Jurkat, Clone E6-1 (cell line): ENCODE data around the gene PTPRK.
"Not testable (repeated sequence)": the region's sequence is repeated elsewhere in the genome, so short reads cannot be mapped to it uniquely, and the experiment has no call there.

ENCODE experiments used
- DNase-seq: peaks from one replicate; pipeline ENCODE4 v3.0.0-alpha.2; 2011; ENCODE audit warnings: low read depth, low spot score
- H3K4me3 ChIP-seq: 2 replicates; pipeline ENCODE4 v1.5.1; 2011; ENCODE audit warnings: mild to moderate bottlenecking, low read length, control low read depth, moderate library complexity

The PTPRK gene

GRCh38 chr6:128036808-128037570, 483.4 kb downstream of the PTPRK start:
- no peak overlapping the region for H3K4me3 ChIP-seq
- no peak for DNase-seq

- no peak overlapping the region for H3K4me3 ChIP-seq
- no peak for DNase-seq
Measured at GRCh38 chr6:128033156-128033555, 487.2 kb downstream of the PTPRK start.

GRCh38 chr6:128032042-128032441, 488.4 kb downstream of the PTPRK start:
- peak; percentile 87 for DNase-seq

GRCh38 chr6:128029826-128030225, 490.6 kb downstream of the PTPRK start:
- no peak for DNase-seq
- H3K4me3 ChIP-seq = no peak overlapping the region

More at GRCh38 chr6:128032042-128032441, 488.4 kb downstream of the PTPRK start:
- H3K4me3 ChIP-seq = no peak overlapping the region

- H3K4me3 ChIP-seq = no peak overlapping the region
- no peak for DNase-seq
Measured at GRCh38 chr6:128028183-128028582, 492.2 kb downstream of the PTPRK start.

- H3K4me3 ChIP-seq = no peak overlapping the region
- no peak for DNase-seq
Measured at GRCh38 chr6:128025478-128025877, 494.9 kb downstream of the PTPRK start.

- H3K4me3 ChIP-seq = no peak overlapping the region
- DNase-seq = no peak
Measured at GRCh38 chr6:128024969-128025368, 495.4 kb downstream of the PTPRK start.

- no peak overlapping the region for H3K4me3 ChIP-seq
- DNase-seq = no peak
Measured at GRCh38 chr6:128024046-128024445, 496.4 kb downstream of the PTPRK start.

GRCh38 chr6:128018821-128019220, 501.6 kb downstream of the PTPRK start:
- no peak for DNase-seq
- H3K4me3 ChIP-seq = no peak overlapping the region

GRCh38 chr6:128017288-128017687, 503.1 kb downstream of the PTPRK start:
- DNase-seq = no peak
- H3K4me3 ChIP-seq = no peak overlapping the region

GRCh38 chr6:128007658-128008057, 512.7 kb downstream of the PTPRK start:
- no peak for DNase-seq
- H3K4me3 ChIP-seq = no peak overlapping the region

- DNase-seq = no peak
Measured at GRCh38 chr6:128005009-128005408, 515.4 kb downstream of the PTPRK start.

GRCh38 chr6:128000363-128000762, 520.0 kb downstream of the PTPRK start:
- no peak for DNase-seq
- no peak overlapping the region for H3K4me3 ChIP-seq

More at GRCh38 chr6:128005009-128005408, 515.4 kb downstream of the PTPRK start:
- no peak overlapping the region for H3K4me3 ChIP-seq

GRCh38 chr6:127998985-127999384, 521.4 kb downstream of the PTPRK start:
- H3K4me3 ChIP-seq = no peak overlapping the region

GRCh38 chr6:127997496-127998164, 522.8 kb downstream of the PTPRK start:
- DNase-seq = peak; percentile 68

More at GRCh38 chr6:127998985-127999384, 521.4 kb downstream of the PTPRK start:
- no peak for DNase-seq

GRCh38 chr6:127996925-127997324, 523.5 kb downstream of the PTPRK start:
- no peak overlapping the region for H3K4me3 ChIP-seq
- DNase-seq = no peak

More at GRCh38 chr6:127997496-127998164, 522.8 kb downstream of the PTPRK start:
- peak overlapping the region; percentile 0; the same call in 1 of the 2 replicates for H3K4me3 ChIP-seq

- DNase-seq = no peak
- no peak overlapping the region for H3K4me3 ChIP-seq
Measured at GRCh38 chr6:127992144-127992543, 528.3 kb downstream of the PTPRK start.

- no peak overlapping the region for H3K4me3 ChIP-seq
- no peak for DNase-seq
Measured at GRCh38 chr6:127990074-127990473, 530.3 kb downstream of the PTPRK start.

- H3K4me3 ChIP-seq = no peak overlapping the region
- DNase-seq = no peak
Measured at GRCh38 chr6:127980996-127981395, 539.4 kb downstream of the PTPRK start.

- not testable (repeated sequence) for DNase-seq
Measured at GRCh38 chr6:127978185-127978584, 542.2 kb downstream of the PTPRK start.

More at GRCh38 chr6:127978185-127978584, 542.2 kb downstream of the PTPRK start:
- H3K4me3 ChIP-seq = not testable (repeated sequence)
